Esophagus muscularis mucosa (tissue), 3 donors: ENCODE measurements around the gene CABP4.

Source experiments
- CTCF ChIP-seq, 3 experiments: fragments of 200-600 bp in 2 of 3; fragments of 450-650 bp in 1 of 3; sonication (generic) in 2 of 3; IDR thresholded peaks; one replicate each; pipeline ENCODE4 v1.5.1; 2017 to 2019; ENCODE audit warnings: antibody characterized with exemption in 3 of 3, mild to moderate bottlenecking in 2 of 3, moderate library complexity in 1 of 3
- POLR2A ChIP-seq: fragments of 450-650 bp; IDR thresholded peaks from one replicate; pipeline ENCODE4 v1.6.1; 2017; ENCODE audit warnings: antibody characterized with exemption, moderate library complexity, mild to moderate bottlenecking, low read depth

- TF ChIP-seq CTCF (IDR thresholded peaks at IDR 0.05) = no peak
- TF ChIP-seq POLR2A = no peak
These were observed 39.5 kb upstream of the CABP4 start, which contains the start of gene CARNS1 for GRCh38 chr11:67415501-67416304.
